ENCODE measurements around the gene TBC1D2B.
"Not testable (repeated sequence)": the region's sequence is repeated elsewhere in the genome, so short reads cannot be mapped to it uniquely, and the experiment has no call there.

The TBC1D2B gene

GRCh38 chr15:77985031-77985930 lies 92.2 kb downstream of the TBC1D2B start:
- no peak for DNase-seq

GRCh38 chr15:77984446-77984861 lies 93.1 kb downstream of the TBC1D2B start:
- DNase-seq, result no peak

GRCh38 chr15:77983708-77984445 lies 93.6 kb downstream of the TBC1D2B start:
- no peak for DNase-seq

GRCh38 chr15:77983091-77983707 lies 94.3 kb downstream of the TBC1D2B start:
- no peak for DNase-seq

- DNase-seq, result no peak
These were observed 95.4 kb downstream of the TBC1D2B start for GRCh38 chr15:77982127-77982490.

- DNase-seq, result no peak
These were observed 96.0 kb downstream of the TBC1D2B start for GRCh38 chr15:77981281-77982126.

GRCh38 chr15:77980674-77981073 lies 96.8 kb downstream of the TBC1D2B start:
- DNase-seq, result not testable (repeated sequence)

GRCh38 chr15:77980098-77980497 lies 97.4 kb downstream of the TBC1D2B start:
- DNase-seq, result no peak

- DNase-seq, result not testable (repeated sequence)
These were observed 98.4 kb downstream of the TBC1D2B start for GRCh38 chr15:77979157-77979556.

- DNase-seq, result not testable (repeated sequence)
These were observed 98.8 kb downstream of the TBC1D2B start for GRCh38 chr15:77978759-77979145.

GRCh38 chr15:77977903-77978758 lies 99.4 kb downstream of the TBC1D2B start:
- not testable (repeated sequence) for DNase-seq

- not testable (repeated sequence) for DNase-seq
These were observed 100.6 kb downstream of the TBC1D2B start for GRCh38 chr15:77976760-77977525.

GRCh38 chr15:77976095-77976450 lies 101.4 kb downstream of the TBC1D2B start:
- DNase-seq, result not testable (repeated sequence)

GRCh38 chr15:77975332-77976094 lies 102.0 kb downstream of the TBC1D2B start:
- no peak for DNase-seq

- no peak for DNase-seq
These were observed 102.8 kb downstream of the TBC1D2B start for GRCh38 chr15:77974416-77975331.

- DNase-seq, result no peak
These were observed 103.5 kb downstream of the TBC1D2B start for GRCh38 chr15:77974098-77974414.

GRCh38 chr15:77973273-77974097 lies 104.0 kb downstream of the TBC1D2B start:
- DNase-seq, result not testable (repeated sequence)

- DNase-seq, result not testable (repeated sequence)
These were observed 104.8 kb downstream of the TBC1D2B start for GRCh38 chr15:77972706-77973105.

Measured in NCI-H2081 treated with DMSO at 0.1 percent for 48 hours (cell line).